Ishikawa (cell line): Measurements from ENCODE around the gene COPRS.

ENCODE experiments used
- CEBPB ChIP-seq: IDR thresholded peaks from 2 replicates; pipeline ENCODE4 v1.6.1; 2012
- CREB1 ChIP-seq: IDR thresholded peaks from 2 replicates; pipeline ENCODE4 v1.6.1; 2012; ENCODE audit warnings: low read depth
- EGR1 ChIP-seq: IDR thresholded peaks from 2 replicates; pipeline ENCODE4 v1.6.1; 2012
- EP300 ChIP-seq: IDR thresholded peaks from 2 replicates; pipeline ENCODE4 v1.6.1; 2012; ENCODE audit warnings: borderline replicate concordance
- FOXM1 ChIP-seq: IDR thresholded peaks from 2 replicates; pipeline ENCODE4 v1.6.1; 2012; ENCODE audit warnings: low read depth, borderline replicate concordance
- MAX ChIP-seq: IDR thresholded peaks from 2 replicates; pipeline ENCODE4 v1.6.1; 2012
- NFIC ChIP-seq: IDR thresholded peaks from 2 replicates; pipeline ENCODE4 v1.6.1; 2012
- RAD21 ChIP-seq: IDR thresholded peaks from 2 replicates; pipeline ENCODE4 v1.6.1; 2012; ENCODE audit warnings: low read depth
- REST ChIP-seq: IDR thresholded peaks from 2 replicates; pipeline ENCODE4 v1.6.1; 2012; ENCODE audit warnings: low read depth, mild to moderate bottlenecking
- TAF1 ChIP-seq: IDR thresholded peaks from 2 replicates; pipeline ENCODE4 v1.6.1; 2012; ENCODE audit warnings: low read depth, mild to moderate bottlenecking
- TCF12 ChIP-seq: IDR thresholded peaks from 2 replicates; pipeline ENCODE4 v1.6.1; 2012; ENCODE audit warnings: low read depth
- TEAD4 ChIP-seq: IDR thresholded peaks from 2 replicates; pipeline ENCODE4 v1.6.1; 2012
- USF1 ChIP-seq: IDR thresholded peaks from 2 replicates; pipeline ENCODE4 v1.6.1; 2012
- YY1 ChIP-seq: IDR thresholded peaks from 2 replicates; pipeline ENCODE4 v1.6.1; 2012; ENCODE audit warnings: low read depth
- ZBTB7A ChIP-seq: IDR thresholded peaks from 2 replicates; pipeline ENCODE4 v1.6.1; 2012; ENCODE audit warnings: low read depth

Gene COPRS

GRCh38 chr17:31829649-31830048 is 29.4 kb downstream of the COPRS start:
- TF ChIP-seq RAD21: no peak

- TF ChIP-seq TAF1 (no peak), EP300 (no peak), YY1 (no peak), NFIC (no peak), CREB1 (no peak), ZBTB7A (no peak), USF1 (no peak), RAD21 (no peak), EGR1 (no peak), FOXM1 (no peak)
These were observed 32.9 kb downstream of the COPRS start for GRCh38 chr17:31825961-31826691.

- no peak for TF ChIP-seq EGR1
These were observed 34.2 kb downstream of the COPRS start for GRCh38 chr17:31824766-31825360.

- TF ChIP-seq RAD21: no peak
- TF ChIP-seq FOXM1: no peak
- TF ChIP-seq MAX: no peak
- no peak for TF ChIP-seq CREB1
- TF ChIP-seq TAF1: no peak
- no peak for TF ChIP-seq TCF12
- TF ChIP-seq NFIC: no peak
- TF ChIP-seq YY1: no peak
- TF ChIP-seq USF1: no peak
- no peak for TF ChIP-seq CEBPB
- TF ChIP-seq EP300: no peak
- TF ChIP-seq EGR1: no peak
- TF ChIP-seq REST: no peak
- no peak for TF ChIP-seq TEAD4
- TF ChIP-seq ZBTB7A: no peak
These were observed 36.0 kb downstream of the COPRS start for GRCh38 chr17:31823014-31823413.

GRCh38 chr17:31820691-31821435 is 38.2 kb downstream of the COPRS start:
- no peak for TF ChIP-seq ZBTB7A
- no peak for TF ChIP-seq TCF12

GRCh38 chr17:31819578-31819977 is 39.5 kb downstream of the COPRS start:
- TF ChIP-seq EGR1 (no peak), YY1 (no peak), USF1 (no peak), RAD21 (no peak), TAF1 (no peak), TCF12 (no peak), EP300 (no peak)

GRCh38 chr17:31815212-31815730 is 43.8 kb downstream of the COPRS start:
- TF ChIP-seq NFIC (no peak), USF1 (no peak), EGR1 (no peak), EP300 (no peak), TAF1 (no peak)
